Endothelial cell of umbilical vein (primary cell): ENCODE measurements around the gene PRDM2. TPM values are rescaled to one million over a fixed set of nuclear protein-coding genes. Genes with fewer than 3 reads are reported as not detected.

Experiments
- BruUV-seq: library from RNA; stranded (reverse); fragments of 400-500 nt; replicated peaks from 2 replicates; lab custom pipeline; 2021; lab: Mats Ljungman, UMichigan
- CTCF ChIA-PET: fragments of 300-600, 350-600 bp; sonication (Branson Sonifier 250); formaldehyde crosslinking; loops from one replicate; lab custom pipeline; 2021; ENCODE audit warnings: antibody characterized with exemption, inconsistent platforms; lab: Charles Lee
- POLR2A ChIA-PET: fragments of 300-600, 350-600 bp; sonication (Branson Sonifier 250); formaldehyde crosslinking; loops from one replicate; lab custom pipeline; 2021; ENCODE audit warnings: antibody characterized with exemption, inconsistent platforms; lab: Charles Lee
- DNase-seq: peaks from one replicate; pipeline ENCODE4 v3.0.0-alpha.2; 2011; ENCODE audit warnings: low read depth, low spot score
- FAIRE-seq: peaks from 2 replicates; lab custom pipeline; 2011; peaks lifted over from hg19 to GRCh38; lab: Jason Lieb, UNC
- H2AFZ ChIP-seq: 2 replicates; pipeline ENCODE4 v1.6.0; 2012; ENCODE audit warnings: low read depth, low read length, control low read depth, inconsistent platforms
- H3K27ac ChIP-seq: 2 replicates; pipeline ENCODE4 v1.5.1; 2011; ENCODE audit warnings: low read depth, mild to moderate bottlenecking, control low read depth, low read length, moderate library complexity; ENCODE audit not compliant: insufficient read depth
- H3K27me3 ChIP-seq, 2 experiments: 2 replicates each; pipeline versions ENCODE4 v1.6.0 to v1.6.1; 2011; ENCODE audit warnings: low read length in 2 of 2, mixed read lengths in 1 of 2; ENCODE audit not compliant: control insufficient read depth in 2 of 2, insufficient read depth in 2 of 2
- H3K36me3 ChIP-seq, 2 experiments: 2 replicates in 1 of 2; 3 replicates in 1 of 2; pipeline ENCODE4 v1.5.1; 2011; ENCODE audit warnings: low read length in 2 of 2, mild to moderate bottlenecking in 1 of 2, moderate library complexity in 1 of 2; ENCODE audit not compliant: control insufficient read depth in 2 of 2, insufficient read depth in 2 of 2; ENCODE audit errors: extremely low read depth in 1 of 2
- H3K4me1 ChIP-seq: 3 replicates; pipeline ENCODE4 v1.5.1; 2011; ENCODE audit warnings: mild to moderate bottlenecking, low read length; ENCODE audit not compliant: control insufficient read depth, insufficient read depth; ENCODE audit errors: extremely low read depth
- H3K4me2 ChIP-seq: 2 replicates; pipeline ENCODE4 v1.6.1; 2011; ENCODE audit warnings: low read length, control low read depth, mixed read lengths; ENCODE audit not compliant: insufficient read depth
- H3K4me3 ChIP-seq, 3 experiments: fragments of 200-600 bp in 1 of 3; sonication (generic), shearing (Covaris generic) in 1 of 3; replicated peaks in 1 of 3; 2 replicates each; pipeline ENCODE4 v1.5.1; 2011 to 2016; ENCODE audit warnings: control low read depth in 3 of 3, low read length in 3 of 3, mild to moderate bottlenecking in 2 of 3, inconsistent platforms in 1 of 3, low read depth in 1 of 3, moderate library complexity in 1 of 3; ENCODE audit not compliant: insufficient read depth in 1 of 3
- H3K79me2 ChIP-seq: 2 replicates; pipeline ENCODE4 v1.6.0; 2012; ENCODE audit warnings: low read length, inconsistent platforms; ENCODE audit not compliant: control insufficient read depth, insufficient read depth
- H3K9ac ChIP-seq: replicated peaks from 2 replicates; pipeline ENCODE3; 2011; ENCODE audit warnings: low read length, control low read depth; ENCODE audit not compliant: insufficient read depth; ENCODE audit errors: extremely low read depth
- H3K9me1 ChIP-seq: replicated peaks from 3 replicates; pipeline ENCODE4 v1.6.0; 2011; ENCODE audit warnings: mild to moderate bottlenecking, low read length; ENCODE audit not compliant: control insufficient read depth, insufficient read depth; ENCODE audit errors: extremely low read depth
- H3K9me3 ChIP-seq: replicated peaks from 2 replicates; pipeline ENCODE4 v1.5.1; 2012; ENCODE audit warnings: low read length, inconsistent platforms; ENCODE audit not compliant: control insufficient read depth, insufficient read depth
- H4K20me1 ChIP-seq: replicated peaks from 2 replicates; pipeline ENCODE3; 2011; ENCODE audit warnings: mild to moderate bottlenecking, low read length; ENCODE audit not compliant: control insufficient read depth, insufficient read depth; ENCODE audit errors: extremely low read depth
- EZH2 ChIP-seq: IDR thresholded peaks from 2 replicates; pipeline ENCODE4 v1.6.1; 2012; ENCODE audit warnings: borderline replicate concordance, low read depth, mild to moderate bottlenecking, moderate library complexity, low read length, inconsistent platforms; ENCODE audit not compliant: severe bottlenecking
- FOS ChIP-seq: IDR thresholded peaks from 2 replicates; pipeline ENCODE4 v1.6.1; 2011; ENCODE audit warnings: mild to moderate bottlenecking, low read length, moderate library complexity, borderline replicate concordance; ENCODE audit not compliant: insufficient read depth
- GATA2 ChIP-seq: IDR thresholded peaks from 2 replicates; pipeline ENCODE4 v1.7.0; 2011; ENCODE audit warnings: low read depth, mild to moderate bottlenecking, moderate library complexity, mixed read lengths, low read length; ENCODE audit not compliant: insufficient read length, insufficient read depth
- JUN ChIP-seq: IDR thresholded peaks from 2 replicates; pipeline ENCODE4 v1.6.1; 2011; ENCODE audit warnings: borderline replicate concordance, low read depth; ENCODE audit not compliant: insufficient read length, insufficient read depth
- MYC ChIP-seq: IDR thresholded peaks from one replicate; pipeline ENCODE4 v1.6.1; 2011; ENCODE audit warnings: mild to moderate bottlenecking, low read depth, low read length
- POLR2A ChIP-seq: IDR thresholded peaks from 2 replicates; pipeline ENCODE4 v1.6.1; 2012; ENCODE audit warnings: low read depth, mild to moderate bottlenecking, control low read depth, low read length
- POLR2AphosphoS5 ChIP-seq: IDR thresholded peaks from 2 replicates; pipeline ENCODE4 v1.6.1; 2012; ENCODE audit warnings: low read depth, mild to moderate bottlenecking, control low read depth, low read length, moderate library complexity; ENCODE audit not compliant: insufficient read depth
- dilution Hi-C: fragments of 300-500 bp; cut with MboI; formaldehyde crosslinking; loops from one replicate; pipeline ENCODE4 v1.15.0; 2019; ENCODE audit warnings: low sequenced_read_pairs; ENCODE audit not compliant: extremely low pct_ligation_motif_present
- intact Hi-C: fragments of 100-400 bp; cut with micrococcal nuclease; formaldehyde crosslinking; loops from one replicate; pipeline ENCODE4 v1.10.0; 2022
- polyA plus RNA-seq, 4 experiments: library from polyadenylated mRNA; depleted of rRNA in 3 of 4; stranded (reverse) in 3 of 4; unstranded in 1 of 4; fragments of >200 nt; gene quantifications; 2 replicates each; pipeline versions ENCODE4 v1.2.1 to v1.2.3, GENCODE V29; 2011 to 2012; ENCODE audit warnings: missing spikeins in 1 of 4
- total RNA-seq: library from RNA; stranded (reverse); gene quantifications from 2 replicates; pipeline ENCODE4 v1.2.3, GENCODE V29; 2021
- TF ChIP-seq, protein P1 (sequence below): IDR thresholded peaks from 2 replicates; pipeline ENCODE4 v1.6.1; 2011; ENCODE audit not compliant: insufficient read depth, insufficient read length
- TF ChIP-seq, protein P2 (sequence below), 2 donors: IDR thresholded peaks; 1 replicate in 1 of 2; 2 replicates in 1 of 2; pipeline ENCODE4 v1.5.1; 2011; ENCODE audit warnings: low read length in 2 of 2, mild to moderate bottlenecking in 2 of 2, moderate library complexity in 2 of 2, control low read depth in 1 of 2, inconsistent platforms in 1 of 2, low read depth in 1 of 2; ENCODE audit not compliant: insufficient read depth in 1 of 2; ENCODE audit errors: extremely low read depth in 1 of 2

PRDM2 gene
- total and polyA plus RNA-seq, 2 donors (not counting 3 experiments of a cell fraction or from before 2014, with no cell fraction given), result 11.3 to 35.7 TPM

DNA sequence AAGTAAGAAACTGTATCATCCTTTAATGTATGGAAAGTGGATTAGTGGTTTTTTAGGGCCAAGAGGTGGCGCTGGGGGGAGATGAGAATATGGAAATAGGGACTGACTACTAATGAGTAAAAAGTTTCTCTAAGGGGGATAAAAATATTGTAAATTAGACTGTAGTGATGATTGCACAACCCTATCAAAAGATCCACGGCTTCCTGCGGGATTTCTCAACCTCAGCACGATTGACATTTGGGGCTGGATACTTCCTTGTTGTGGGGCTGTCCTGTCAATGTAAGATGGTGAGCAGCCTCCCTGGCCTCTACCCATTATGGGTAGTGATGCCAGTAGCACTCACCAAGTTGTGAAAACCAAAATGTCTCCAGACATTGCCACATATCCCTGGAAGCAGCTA lies 36.0 kb upstream of the PRDM2 start:
- no TSS peak for BruUV-seq
- no peaks in the 10 kb centered on the region for H3K9me1 ChIP-seq
- dilution Hi-C loops, result no loop called here

DNA sequence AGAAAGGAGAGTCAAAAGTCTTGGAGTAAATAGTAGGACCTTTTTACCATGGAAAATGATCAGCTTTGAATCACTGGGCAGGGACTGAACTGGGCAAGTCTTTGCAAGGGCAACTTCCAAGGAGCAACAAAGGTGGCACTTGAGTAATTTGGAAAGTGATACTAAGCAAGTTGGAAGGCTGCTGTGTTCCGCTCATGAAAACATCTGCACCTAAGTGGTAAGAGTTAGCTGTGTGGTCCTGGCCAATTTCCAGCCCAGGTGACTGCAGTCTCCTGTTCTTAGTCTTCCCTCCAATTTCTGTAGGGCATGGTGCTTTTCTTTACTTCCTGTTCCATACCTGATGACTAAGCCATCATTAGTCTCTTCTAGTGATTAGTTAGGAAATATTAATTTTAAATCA lies 35.5 kb upstream of the PRDM2 start:
- Histone ChIP-seq H3K27ac (no peak overlapping the region), H2AFZ (no peak overlapping the region), H3K79me2 (no peaks in the 10 kb centered on the region), H3K36me3 (no peaks in the 10 kb centered on the region), H3K9ac (no peak overlapping the region), H3K9me3 (no peaks in the 10 kb centered on the region), H4K20me1 (no peaks in the 10 kb centered on the region), H3K4me1 (no peaks in the 10 kb centered on the region), H3K4me2 (no peak overlapping the region), H3K27me3 (no peaks in the 10 kb centered on the region), H3K9me1 (no peaks in the 10 kb centered on the region), H3K4me3 (no peak overlapping the region)
- no peak for DNase-seq
- CTCF ChIA-PET, result interaction anchor here (1.0 to 3.0 kb wide), 4 partner anchors 9 to 1383 kb away, joined by 3 to 21 read pairs (median 8); no protein-coding TSS in a partner anchor
- no TSS peak for BruUV-seq
- no peak for FAIRE-seq
- intact Hi-C loops (no loop called here), dilution Hi-C loops (no loop called here)
- POLR2A ChIA-PET, result no interaction called here
- TF ChIP-seq POLR2A (no peak), MYC (no peak), POLR2AphosphoS5 (no peak), GATA2 (no peak), JUN (no peak), FOS (no peak), EZH2 (no peak)
- TF ChIP-seq, protein P1, sequence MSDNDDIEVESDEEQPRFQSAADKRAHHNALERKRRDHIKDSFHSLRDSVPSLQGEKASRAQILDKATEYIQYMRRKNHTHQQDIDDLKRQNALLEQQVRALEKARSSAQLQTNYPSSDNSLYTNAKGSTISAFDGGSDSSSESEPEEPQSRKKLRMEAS, result no peak
- TF ChIP-seq, protein P2, sequence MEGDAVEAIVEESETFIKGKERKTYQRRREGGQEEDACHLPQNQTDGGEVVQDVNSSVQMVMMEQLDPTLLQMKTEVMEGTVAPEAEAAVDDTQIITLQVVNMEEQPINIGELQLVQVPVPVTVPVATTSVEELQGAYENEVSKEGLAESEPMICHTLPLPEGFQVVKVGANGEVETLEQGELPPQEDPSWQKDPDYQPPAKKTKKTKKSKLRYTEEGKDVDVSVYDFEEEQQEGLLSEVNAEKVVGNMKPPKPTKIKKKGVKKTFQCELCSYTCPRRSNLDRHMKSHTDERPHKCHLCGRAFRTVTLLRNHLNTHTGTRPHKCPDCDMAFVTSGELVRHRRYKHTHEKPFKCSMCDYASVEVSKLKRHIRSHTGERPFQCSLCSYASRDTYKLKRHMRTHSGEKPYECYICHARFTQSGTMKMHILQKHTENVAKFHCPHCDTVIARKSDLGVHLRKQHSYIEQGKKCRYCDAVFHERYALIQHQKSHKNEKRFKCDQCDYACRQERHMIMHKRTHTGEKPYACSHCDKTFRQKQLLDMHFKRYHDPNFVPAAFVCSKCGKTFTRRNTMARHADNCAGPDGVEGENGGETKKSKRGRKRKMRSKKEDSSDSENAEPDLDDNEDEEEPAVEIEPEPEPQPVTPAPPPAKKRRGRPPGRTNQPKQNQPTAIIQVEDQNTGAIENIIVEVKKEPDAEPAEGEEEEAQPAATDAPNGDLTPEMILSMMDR (IDR thresholded peaks at IDR 0.05; ENCODE audit: extremely low read depth in 1 of 2, insufficient read depth in 1 of 2, low read depth in 1 of 2, low read length in 2 of 2), result no peak

More for the DNA sequence above, 36.0 kb upstream of the PRDM2 start:
- Histone ChIP-seq H3K36me3 (no peaks in the 10 kb centered on the region), H3K4me2 (no peak overlapping the region), H3K4me1 (no peaks in the 10 kb centered on the region), H2AFZ (no peak overlapping the region), H3K79me2 (no peaks in the 10 kb centered on the region), H3K4me3 (no peak overlapping the region), H3K27ac (no peak overlapping the region), H4K20me1 (no peaks in the 10 kb centered on the region), H3K9me3 (no peaks in the 10 kb centered on the region), H3K27me3 (no peaks in the 10 kb centered on the region), H3K9ac (no peak overlapping the region)
- FAIRE-seq (no peak), DNase-seq (no peak)
- intact Hi-C loops, result no loop called here
- TF ChIP-seq, protein P2 (IDR thresholded peaks at IDR 0.05; ENCODE audit: extremely low read depth in 1 of 2, insufficient read depth in 1 of 2, low read depth in 1 of 2, low read length in 2 of 2), result no peak
- TF ChIP-seq POLR2A, result no peak
- no peak for TF ChIP-seq GATA2
- TF ChIP-seq JUN, result no peak
- TF ChIP-seq EZH2, result no peak
- CTCF ChIA-PET, result interaction anchor here (3.0 kb wide), 1 partner anchor 1383 kb away, joined by 21 read pairs; no protein-coding TSS in a partner anchor
- POLR2A ChIA-PET, result no interaction called here
